HUES6 (cell line): Measurements from ENCODE around the gene FAM135A.
"Not testable (repeated sequence)": the region's sequence is repeated elsewhere in the genome, so short reads cannot be mapped to it uniquely, and the experiment has no call there.

Experiments used
- H3K27ac ChIP-seq: 2 replicates; pipeline ENCODE4 v1.7.0; 2013; ENCODE audit warnings: low read depth, mild to moderate bottlenecking, low read length, inconsistent platforms
- H3K27me3 ChIP-seq: 2 replicates; pipeline ENCODE4 v1.6.1; 2013; ENCODE audit warnings: low read length; ENCODE audit not compliant: control insufficient read depth, insufficient read depth
- H3K36me3 ChIP-seq: 2 replicates; pipeline ENCODE4 v1.6.1; 2013; ENCODE audit warnings: low read length; ENCODE audit not compliant: control insufficient read depth, insufficient read depth
- H3K4me1 ChIP-seq: 2 replicates; pipeline ENCODE4 v1.6.1; 2013; ENCODE audit warnings: low read length; ENCODE audit not compliant: control insufficient read depth, insufficient read depth
- H3K4me3 ChIP-seq: 2 replicates; pipeline ENCODE4 v1.5.1; 2013; ENCODE audit warnings: low read depth, low read length
- H3K9ac ChIP-seq: one replicate; pipeline ENCODE4 v1.6.1; 2013; ENCODE audit warnings: mild to moderate bottlenecking, low read length
- H3K9me3 ChIP-seq: 2 replicates; pipeline ENCODE4 v1.6.1; 2013; ENCODE audit warnings: low read depth, low read length; ENCODE audit not compliant: control insufficient read depth, insufficient read depth

FAM135A gene

GRCh38 chr6:70575899-70576495 is 162.7 kb downstream of the FAM135A start:
- H3K9me3 ChIP-seq, result no peaks in the 10 kb centered on the region
- H3K27me3 ChIP-seq, result no peaks in the 10 kb centered on the region
- H3K9ac ChIP-seq, result no peak overlapping the region
- peaks cover 18% of the 10 kb centered on the region for H3K36me3 ChIP-seq
- no peak overlapping the region for H3K27ac ChIP-seq
- no peak overlapping the region for H3K4me3 ChIP-seq
- no peaks in the 10 kb centered on the region for H3K4me1 ChIP-seq

- H3K27me3 ChIP-seq, result no peaks in the 10 kb centered on the region
- no peaks in the 10 kb centered on the region for H3K9me3 ChIP-seq
- no peak overlapping the region for H3K27ac ChIP-seq
- no peaks in the 10 kb centered on the region for H3K4me1 ChIP-seq
- H3K4me3 ChIP-seq, result no peak overlapping the region
- no peak overlapping the region for H3K9ac ChIP-seq
- peaks cover 40% of the 10 kb centered on the region for H3K36me3 ChIP-seq
These were observed 172.8 kb downstream of the FAM135A start for GRCh38 chr6:70586114-70586513.

- no peak overlapping the region for H3K27ac ChIP-seq
- H3K9ac ChIP-seq, result no peak overlapping the region
- no peak overlapping the region for H3K4me3 ChIP-seq
- peaks cover 22% of the 10 kb centered on the region for H3K36me3 ChIP-seq
- peaks cover 4% of the 10 kb centered on the region; the same call in 1 of the 2 replicates for H3K9me3 ChIP-seq
- no peaks in the 10 kb centered on the region for H3K27me3 ChIP-seq
- no peaks in the 10 kb centered on the region for H3K4me1 ChIP-seq
These were observed 177.1 kb downstream of the FAM135A start for GRCh38 chr6:70590400-70590799.

- Histone ChIP-seq H3K4me3 (no peak overlapping the region), H3K27me3 (no peaks in the 10 kb centered on the region), H3K9me3 (peaks cover 4% of the 10 kb centered on the region; the same call in 1 of the 2 replicates), H3K36me3 (peaks cover 16% of the 10 kb centered on the region), H3K4me1 (no peaks in the 10 kb centered on the region), H3K9ac (no peak overlapping the region), H3K27ac (no peak overlapping the region)
These were observed 179.2 kb downstream of the FAM135A start for GRCh38 chr6:70592391-70593117.

- Histone ChIP-seq H3K9ac (no peak overlapping the region), H3K4me3 (no peak overlapping the region), H3K27me3 (no peaks in the 10 kb centered on the region), H3K36me3 (peaks cover 13% of the 10 kb centered on the region), H3K4me1 (no peaks in the 10 kb centered on the region), H3K27ac (no peak overlapping the region), H3K9me3 (peaks cover 4% of the 10 kb centered on the region; the same call in 1 of the 2 replicates)
These were observed 179.8 kb downstream of the FAM135A start for GRCh38 chr6:70593118-70593486.

- H3K36me3 ChIP-seq, result no peaks in the 10 kb centered on the region; the same call in 1 of the 2 replicates
These were observed 185.9 kb downstream of the FAM135A start for GRCh38 chr6:70599187-70599586.

GRCh38 chr6:70601014-70601413 is 187.7 kb downstream of the FAM135A start:
- H3K36me3 ChIP-seq, result no peaks in the 10 kb centered on the region
- H3K9ac ChIP-seq, result no peak overlapping the region
- no peak overlapping the region for H3K4me3 ChIP-seq
- peaks cover 13% of the 10 kb centered on the region; the same call in 1 of the 2 replicates for H3K9me3 ChIP-seq
- peaks cover 22% of the 10 kb centered on the region for H3K4me1 ChIP-seq
- 0 out of 2 replicates have a peak overlapping the region, but pooled peaks have one; percentile 5 for H3K27ac ChIP-seq
- no peaks in the 10 kb centered on the region for H3K27me3 ChIP-seq

More at GRCh38 chr6:70599187-70599586, 185.9 kb downstream of the FAM135A start:
- no peak overlapping the region for H3K9ac ChIP-seq
- H3K4me3 ChIP-seq, result no peak overlapping the region
- peaks cover 10% of the 10 kb centered on the region for H3K9me3 ChIP-seq
- peaks cover 22% of the 10 kb centered on the region for H3K4me1 ChIP-seq
- no peaks in the 10 kb centered on the region for H3K27me3 ChIP-seq
- H3K27ac ChIP-seq, result no peak overlapping the region

- peaks cover 22% of the 10 kb centered on the region for H3K4me1 ChIP-seq
- no peaks in the 10 kb centered on the region for H3K27me3 ChIP-seq
- H3K36me3 ChIP-seq, result no peaks in the 10 kb centered on the region
- H3K4me3 ChIP-seq, result no peak overlapping the region
- H3K9me3 ChIP-seq, result peaks cover 13% of the 10 kb centered on the region; the same call in 1 of the 2 replicates
- H3K9ac ChIP-seq, result no peak overlapping the region
- no peak overlapping the region for H3K27ac ChIP-seq
These were observed 190.9 kb downstream of the FAM135A start for GRCh38 chr6:70604254-70604653.

GRCh38 chr6:70607371-70607770 is 194.1 kb downstream of the FAM135A start:
- not testable (repeated sequence) for H3K4me3 ChIP-seq, H3K4me1 ChIP-seq, H3K27me3 ChIP-seq, H3K36me3 ChIP-seq, H3K9ac ChIP-seq, H3K27ac ChIP-seq
- H3K9me3 ChIP-seq, result peaks cover 13% of the 10 kb centered on the region; the same call in 1 of the 2 replicates

GRCh38 chr6:70609181-70609580 is 195.9 kb downstream of the FAM135A start:
- not testable (repeated sequence) for H3K4me3 ChIP-seq, H3K27ac ChIP-seq, H3K9ac ChIP-seq, H3K27me3 ChIP-seq, H3K4me1 ChIP-seq, H3K9me3 ChIP-seq, H3K36me3 ChIP-seq
